ENCODE results near the gene SQOR.
"Not testable (repeated sequence)": the region's sequence is repeated elsewhere in the genome, so short reads cannot be mapped to it uniquely, and the experiment has no call there.

SQOR gene

DNA sequence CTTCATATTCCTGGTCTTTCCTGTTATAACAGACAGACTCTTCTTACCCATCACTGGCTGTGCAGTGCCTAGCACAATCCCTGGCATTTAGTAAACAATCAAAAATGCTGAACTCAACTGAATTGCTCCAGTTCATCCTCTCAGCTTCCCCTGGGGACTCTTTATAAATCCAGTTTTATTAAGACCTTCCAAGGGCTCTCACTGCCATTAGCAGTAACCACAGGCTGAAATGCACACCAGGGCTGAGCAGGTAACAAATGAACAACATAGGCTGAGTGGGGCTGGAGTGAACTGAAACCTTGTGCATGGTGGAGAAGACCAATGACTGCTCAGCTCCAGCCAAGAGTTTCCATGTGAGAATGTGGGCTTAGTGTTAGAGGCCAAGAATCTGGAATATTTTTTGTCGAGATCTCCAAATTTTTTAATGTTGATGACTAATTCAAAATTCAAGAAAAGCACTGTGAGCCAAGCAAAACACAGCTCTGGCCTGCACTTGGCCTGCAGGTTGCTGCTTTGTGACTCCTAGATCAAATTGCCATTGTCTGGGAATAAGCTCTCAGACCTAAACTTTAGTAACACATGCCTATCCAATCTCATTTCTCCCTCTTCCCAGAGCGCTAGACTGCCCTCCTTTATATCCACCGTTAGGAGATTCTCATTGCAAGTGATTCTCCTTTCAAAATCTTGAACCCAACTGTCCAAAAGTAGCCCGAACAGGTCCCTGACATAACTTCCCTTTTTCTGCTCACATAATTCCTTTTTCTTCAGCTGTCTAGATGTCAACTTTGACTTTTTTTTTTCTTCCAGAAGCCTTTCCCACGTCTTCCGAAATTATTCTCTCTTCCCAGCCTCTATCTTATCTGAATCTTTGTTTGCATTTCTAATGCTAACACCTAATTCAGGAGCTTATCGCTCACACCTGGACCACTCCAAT lies 7.4 kb downstream of the SQOR start:
- TF ChIP-seq, protein P1, sequence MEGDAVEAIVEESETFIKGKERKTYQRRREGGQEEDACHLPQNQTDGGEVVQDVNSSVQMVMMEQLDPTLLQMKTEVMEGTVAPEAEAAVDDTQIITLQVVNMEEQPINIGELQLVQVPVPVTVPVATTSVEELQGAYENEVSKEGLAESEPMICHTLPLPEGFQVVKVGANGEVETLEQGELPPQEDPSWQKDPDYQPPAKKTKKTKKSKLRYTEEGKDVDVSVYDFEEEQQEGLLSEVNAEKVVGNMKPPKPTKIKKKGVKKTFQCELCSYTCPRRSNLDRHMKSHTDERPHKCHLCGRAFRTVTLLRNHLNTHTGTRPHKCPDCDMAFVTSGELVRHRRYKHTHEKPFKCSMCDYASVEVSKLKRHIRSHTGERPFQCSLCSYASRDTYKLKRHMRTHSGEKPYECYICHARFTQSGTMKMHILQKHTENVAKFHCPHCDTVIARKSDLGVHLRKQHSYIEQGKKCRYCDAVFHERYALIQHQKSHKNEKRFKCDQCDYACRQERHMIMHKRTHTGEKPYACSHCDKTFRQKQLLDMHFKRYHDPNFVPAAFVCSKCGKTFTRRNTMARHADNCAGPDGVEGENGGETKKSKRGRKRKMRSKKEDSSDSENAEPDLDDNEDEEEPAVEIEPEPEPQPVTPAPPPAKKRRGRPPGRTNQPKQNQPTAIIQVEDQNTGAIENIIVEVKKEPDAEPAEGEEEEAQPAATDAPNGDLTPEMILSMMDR (IDR thresholded peaks at IDR 0.05; ENCODE audit: low read depth, low read length) = no peak
- peak; percentile 75 for DNase-seq (ENCODE audit: extremely low read depth, low read depth)

- TF ChIP-seq, protein P1 (IDR thresholded peaks at IDR 0.05; ENCODE audit: low read depth, low read length) = no peak
- DNase-seq (ENCODE audit: extremely low read depth, low read depth) = no peak
Observed at GRCh38 chr15:45644437-45644836, 9.6 kb downstream of the SQOR start.

DNA sequence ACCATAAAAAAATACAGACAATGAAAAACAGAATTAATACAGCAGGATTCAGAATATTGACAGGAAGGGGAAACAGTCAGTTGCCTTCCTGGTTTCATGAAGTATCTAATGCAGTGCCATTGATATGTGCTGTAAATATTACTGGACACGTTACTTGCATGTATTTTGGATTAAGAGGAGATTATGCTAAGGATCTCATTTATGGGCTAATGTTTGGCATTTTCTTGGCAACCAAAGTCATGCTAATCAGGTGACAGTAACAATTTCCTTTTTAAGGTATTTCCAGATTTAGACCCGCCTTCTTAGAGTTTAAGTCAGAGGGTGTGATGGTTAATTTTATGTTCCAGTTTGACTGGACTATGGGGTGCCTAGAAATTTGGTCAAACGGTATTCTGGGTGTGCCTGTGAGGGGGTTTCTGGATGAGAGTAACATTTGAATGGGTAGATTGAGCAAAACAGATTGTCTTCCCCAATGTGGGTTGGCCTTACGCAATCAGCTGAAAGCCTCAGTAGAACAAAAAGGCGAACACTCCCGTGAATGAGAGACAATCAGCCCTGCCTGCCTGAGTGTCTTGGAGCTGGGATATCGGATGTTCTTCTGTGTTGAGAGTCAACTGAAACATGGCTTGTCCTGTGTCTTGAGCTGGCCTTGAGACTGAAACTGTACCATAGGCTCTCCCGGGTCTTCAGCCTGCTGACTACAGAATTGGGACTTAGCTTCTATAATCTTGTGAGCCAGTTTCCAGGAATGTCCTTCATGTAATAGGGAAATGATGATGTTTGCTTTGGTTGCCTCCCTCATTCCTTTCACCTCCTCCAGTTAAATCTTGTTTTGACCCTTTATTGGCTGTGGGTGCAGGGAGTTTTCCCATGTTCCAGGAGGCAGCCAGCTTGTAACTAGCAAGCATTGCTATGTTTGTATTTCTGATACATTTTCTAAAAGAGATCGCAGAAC lies 10.5 kb downstream of the SQOR start:
- no peak for DNase-seq (ENCODE audit: extremely low read depth, low read depth)
- TF ChIP-seq, protein P1 (IDR thresholded peaks at IDR 0.05; ENCODE audit: low read depth, low read length) = no peak

DNA sequence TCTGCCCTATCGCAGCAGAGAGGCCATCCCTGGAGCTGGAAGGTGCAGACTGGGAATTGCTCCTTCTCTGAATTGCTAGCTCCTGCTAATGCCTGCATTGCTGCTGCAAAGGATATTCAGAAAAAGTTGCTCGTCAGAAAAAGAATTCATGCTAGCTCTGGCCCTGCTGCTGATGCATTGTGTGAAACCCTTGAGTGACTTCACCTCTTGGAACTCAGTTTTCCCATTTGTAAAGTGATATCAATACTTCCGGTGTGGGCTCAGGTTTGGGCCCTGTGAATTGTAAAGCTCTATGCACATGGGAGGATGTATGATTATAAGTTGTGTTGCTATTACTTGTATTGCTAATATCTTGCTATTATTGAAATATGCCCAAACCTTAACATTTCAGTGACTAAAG lies 11.4 kb downstream of the SQOR start:
- TF ChIP-seq, protein P1 (IDR thresholded peaks at IDR 0.05; ENCODE audit: low read depth, low read length) = no peak
- DNase-seq (ENCODE audit: extremely low read depth, low read depth) = no peak

DNA sequence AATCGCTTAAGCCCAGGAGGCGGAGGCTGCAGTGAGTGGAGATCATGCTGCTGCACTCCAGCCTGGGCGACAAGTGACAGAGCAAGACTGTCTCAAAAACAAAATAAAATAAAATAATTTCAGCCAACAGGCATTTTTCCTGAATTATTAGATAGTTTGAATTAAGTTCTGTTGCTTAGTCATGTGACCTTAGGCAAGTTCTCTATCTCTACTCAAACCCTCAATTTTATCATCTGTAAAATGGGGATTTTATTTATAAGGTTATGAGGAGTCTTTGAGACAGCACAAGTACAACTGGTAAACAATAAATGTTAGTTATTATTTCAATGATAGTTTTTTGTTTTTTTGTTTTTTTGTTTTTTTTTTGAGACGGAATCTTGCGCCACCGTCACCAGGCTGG lies 13.0 kb downstream of the SQOR start:
- TF ChIP-seq, protein P1 (IDR thresholded peaks at IDR 0.05; ENCODE audit: low read depth, low read length) = no peak

GRCh38 chr15:45648521-45649200 lies 13.8 kb downstream of the SQOR start:
- TF ChIP-seq, protein P1 (IDR thresholded peaks at IDR 0.05; ENCODE audit: low read depth, low read length) = no peak
- DNase-seq (ENCODE audit: extremely low read depth, low read depth) = no peak

More for the DNA sequence above, 13.0 kb downstream of the SQOR start:
- DNase-seq (ENCODE audit: extremely low read depth, low read depth) = no peak

DNA sequence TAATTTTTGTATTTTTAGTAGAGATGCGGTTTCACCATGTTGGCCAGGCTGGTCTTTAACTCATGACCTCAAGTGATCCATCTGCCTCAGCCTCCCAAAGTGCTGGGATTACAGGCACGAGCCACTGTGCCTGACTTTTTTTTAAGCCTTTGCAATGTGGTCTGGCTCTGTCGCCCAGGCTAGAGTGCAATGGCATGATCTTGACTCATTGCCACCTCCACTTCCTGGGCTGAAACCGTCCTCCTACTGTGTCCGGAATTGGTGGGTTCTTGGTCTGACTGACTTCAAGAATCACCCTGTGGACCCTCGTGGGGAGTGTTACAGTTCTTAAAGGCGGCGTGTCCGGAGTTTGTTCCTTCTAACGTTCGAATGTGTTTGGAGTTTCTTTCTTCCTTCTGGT lies 15.2 kb downstream of the SQOR start:
- DNase-seq (ENCODE audit: extremely low read depth, low read depth) = not testable (repeated sequence)

Measured in AG09319 (cell line).